Progenitor cell of endocrine pancreas (in vitro differentiated cells): ENCODE results near the gene LCN2. TPM values are rescaled to one million over a fixed set of nuclear protein-coding genes. Genes with fewer than 3 reads are reported as not detected.

Experiments
- DNase-seq: peaks from one replicate; pipeline ENCODE4 v3.0.0; 2021; ENCODE audit warnings: low spot score; ENCODE audit not compliant: unreplicated experiment
- H3K27ac Mint-ChIP-seq: 2 replicates; pipeline ENCODE4 v1.8.0; 2021; ENCODE audit warnings: mild to moderate bottlenecking, moderate library complexity, mixed read lengths
- H3K27me3 Mint-ChIP-seq: 2 replicates; pipeline ENCODE4 v1.8.0; 2021; ENCODE audit warnings: mixed read lengths
- H3K36me3 Mint-ChIP-seq: 2 replicates; pipeline ENCODE4 v1.8.0; 2022; ENCODE audit warnings: mixed read lengths; ENCODE audit not compliant: insufficient read depth
- H3K4me1 Mint-ChIP-seq: 2 replicates; pipeline ENCODE4 v1.8.0; 2021; ENCODE audit warnings: low read depth, mixed read lengths
- H3K4me3 Mint-ChIP-seq: 2 replicates; pipeline ENCODE4 v1.8.0; 2021; ENCODE audit warnings: low read depth, mild to moderate bottlenecking, moderate library complexity, mixed read lengths
- H3K9me3 Mint-ChIP-seq: 2 replicates; pipeline ENCODE4 v1.8.0; 2021; ENCODE audit warnings: low read depth, mixed read lengths
- CTCF ChIP-seq: fragments of 200-600 bp; sonication (generic); IDR thresholded peaks from one replicate; pipeline ENCODE4 v1.5.0; 2021; ENCODE audit warnings: antibody characterized with exemption, mild to moderate bottlenecking; ENCODE audit not compliant: unreplicated experiment
- total RNA-seq: library from RNA; stranded (reverse); gene quantifications from 2 replicates; pipeline ENCODE4 v1.2.1, GENCODE V29; 2021

LCN2 gene
- total RNA-seq, 1 donor from 2014 or later, result not detected

- no peaks in the 10 kb centered on the region for H3K4me1 Mint-ChIP-seq
- no peak for TF ChIP-seq CTCF
- H3K27ac Mint-ChIP-seq, result peak overlapping the region; percentile 81
- DNase-seq, result no peak
- no peaks in the 10 kb centered on the region for H3K9me3 Mint-ChIP-seq
- H3K36me3 Mint-ChIP-seq, result peaks cover 10% of the 10 kb centered on the region
- no peak overlapping the region for H3K4me3 Mint-ChIP-seq
- no peaks in the 10 kb centered on the region for H3K27me3 Mint-ChIP-seq
Measured at GRCh38 chr9:128106181-128106939, 42.9 kb upstream of the LCN2 start.

- no peak for DNase-seq
- peaks cover 10% of the 10 kb centered on the region for H3K36me3 Mint-ChIP-seq
- no peak for TF ChIP-seq CTCF
- no peaks in the 10 kb centered on the region for H3K9me3 Mint-ChIP-seq
- no peaks in the 10 kb centered on the region for H3K4me1 Mint-ChIP-seq
- H3K27me3 Mint-ChIP-seq, result no peaks in the 10 kb centered on the region
- H3K27ac Mint-ChIP-seq, result no peak overlapping the region
- no peak overlapping the region for H3K4me3 Mint-ChIP-seq
Measured at GRCh38 chr9:128106940-128107467, 42.2 kb upstream of the LCN2 start.

GRCh38 chr9:128107468-128108268 lies 41.6 kb upstream of the LCN2 start:
- H3K36me3 Mint-ChIP-seq, result peaks cover 7% of the 10 kb centered on the region
- no peak for DNase-seq
- H3K4me3 Mint-ChIP-seq, result no peak overlapping the region
- H3K4me1 Mint-ChIP-seq, result no peaks in the 10 kb centered on the region
- no peak overlapping the region for H3K27ac Mint-ChIP-seq
- no peaks in the 10 kb centered on the region for H3K9me3 Mint-ChIP-seq
- no peak for TF ChIP-seq CTCF
- no peaks in the 10 kb centered on the region for H3K27me3 Mint-ChIP-seq

- peaks cover 6% of the 10 kb centered on the region for H3K36me3 Mint-ChIP-seq
- no peak overlapping the region for H3K4me3 Mint-ChIP-seq
- H3K27me3 Mint-ChIP-seq, result no peaks in the 10 kb centered on the region
- no peaks in the 10 kb centered on the region for H3K4me1 Mint-ChIP-seq
- no peak for TF ChIP-seq CTCF
- no peak for DNase-seq
- H3K27ac Mint-ChIP-seq, result no peak overlapping the region
- H3K9me3 Mint-ChIP-seq, result no peaks in the 10 kb centered on the region
Measured at GRCh38 chr9:128108269-128109049, 40.8 kb upstream of the LCN2 start.
